GM18519 (cell line): Measurements from ENCODE around the gene ATG9B.
"Not testable (repeated sequence)": the region's sequence is repeated elsewhere in the genome, so short reads cannot be mapped to it uniquely, and the experiment has no call there.

ENCODE experiments used
- ATAC-seq: cut with Tn5 transposase; IDR thresholded peaks from one replicate; pipeline ENCODE4 v1.9.1; 2021; ENCODE audit warnings: mild to moderate bottlenecking, moderate library complexity; ENCODE audit not compliant: unreplicated experiment, low FRiP score

The ATG9B gene

DNA sequence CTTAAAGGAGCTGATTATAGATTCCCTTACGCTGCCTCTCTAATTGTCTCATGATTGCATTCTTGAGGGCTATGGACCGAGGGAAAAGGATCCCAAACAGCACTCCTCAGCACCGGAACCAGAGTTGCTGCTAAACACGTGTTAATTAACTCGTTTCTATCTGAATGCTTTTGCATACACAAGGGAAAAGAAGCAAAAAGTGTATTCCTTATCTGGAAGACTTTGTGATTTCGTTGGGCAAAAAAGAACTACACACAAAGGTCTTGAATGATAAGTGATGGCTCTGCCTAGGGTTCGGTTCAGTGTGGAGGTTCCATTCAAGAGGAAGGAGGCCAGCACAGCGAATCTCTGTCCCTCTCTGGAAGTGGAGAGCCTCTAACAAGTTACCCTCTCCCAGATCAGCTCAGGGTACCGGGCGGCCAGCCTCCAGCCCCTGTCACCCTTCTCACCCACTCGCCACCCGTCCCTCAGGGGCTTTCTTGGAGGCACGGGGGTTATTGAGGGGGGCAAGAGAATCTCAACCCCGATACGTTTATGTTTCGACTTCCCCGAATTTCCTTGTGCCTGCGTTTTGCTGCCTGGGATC lies 34.6 kb upstream of the ATG9B start:
- no peak for ATAC-seq

DNA sequence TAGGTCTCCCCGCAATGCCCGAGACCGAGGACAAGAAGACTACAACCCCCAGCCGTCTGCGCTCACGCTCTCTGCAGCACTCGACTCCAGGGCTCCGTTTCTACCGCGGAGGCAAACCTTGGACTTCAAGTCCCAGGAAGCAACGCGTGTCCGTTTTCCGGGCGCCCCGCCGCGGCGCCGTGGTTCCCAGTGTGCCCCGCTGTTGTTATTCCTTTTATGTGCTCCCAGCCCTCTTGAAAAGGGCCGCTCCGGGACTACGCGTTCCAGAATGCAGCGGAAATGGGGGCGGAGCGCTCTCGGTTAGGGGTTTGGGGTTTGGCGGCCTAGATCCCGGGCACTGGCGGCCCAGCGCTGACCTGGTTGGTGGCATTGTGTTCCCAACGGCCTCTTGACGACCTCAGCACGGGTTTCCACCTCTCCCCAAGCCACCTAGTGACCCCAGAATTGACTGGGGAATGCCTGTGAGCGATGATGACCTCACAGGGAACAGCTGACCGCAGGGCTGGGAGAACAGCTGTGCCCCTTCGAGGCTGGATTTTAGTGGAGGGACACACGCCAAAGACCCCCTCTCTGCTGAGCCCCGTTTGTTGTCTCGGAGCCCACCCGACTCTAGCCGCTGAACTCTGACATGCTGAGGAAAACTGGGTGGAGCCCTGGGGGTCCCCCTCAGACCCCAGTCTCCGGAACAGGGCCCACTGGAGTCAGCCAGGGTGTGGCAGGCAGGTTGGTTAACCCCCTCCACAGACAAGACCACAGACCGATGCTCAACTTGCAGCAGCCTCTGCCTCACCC lies 33.9 kb upstream of the ATG9B start:
- peak; percentile 82 for ATAC-seq

DNA sequence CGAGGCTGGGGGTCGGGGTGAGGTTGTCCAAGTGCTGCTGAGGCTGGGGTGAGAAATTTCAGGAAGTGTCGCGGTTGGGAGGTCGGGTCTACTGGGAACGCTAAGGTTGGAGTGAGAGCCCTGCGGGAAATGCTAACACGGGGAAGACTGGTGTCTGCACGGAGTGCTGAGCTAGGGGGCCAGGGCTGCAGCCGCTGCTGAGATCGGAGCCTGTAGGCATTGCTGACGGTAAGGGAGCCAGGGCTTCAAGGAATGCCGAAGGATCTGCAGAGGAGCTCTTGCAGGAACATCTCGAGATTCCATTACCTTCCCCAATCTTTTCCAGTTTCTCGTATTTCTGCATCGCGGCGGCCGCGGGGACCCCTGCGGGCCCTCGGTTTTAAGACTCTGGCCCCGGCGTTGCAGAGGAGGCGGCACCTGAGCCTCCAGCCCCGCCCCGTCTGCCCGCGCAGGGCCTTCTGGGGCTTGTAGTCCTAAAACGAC lies 33.3 kb upstream of the ATG9B start, which contains the start of gene CDK5:
Gene CDK5 (minus strand): TSS at position 392 of the 483 bp plus-strand sequence. CDS start 49 bp downstream, at position 343.
- ATAC-seq, result no peak

DNA sequence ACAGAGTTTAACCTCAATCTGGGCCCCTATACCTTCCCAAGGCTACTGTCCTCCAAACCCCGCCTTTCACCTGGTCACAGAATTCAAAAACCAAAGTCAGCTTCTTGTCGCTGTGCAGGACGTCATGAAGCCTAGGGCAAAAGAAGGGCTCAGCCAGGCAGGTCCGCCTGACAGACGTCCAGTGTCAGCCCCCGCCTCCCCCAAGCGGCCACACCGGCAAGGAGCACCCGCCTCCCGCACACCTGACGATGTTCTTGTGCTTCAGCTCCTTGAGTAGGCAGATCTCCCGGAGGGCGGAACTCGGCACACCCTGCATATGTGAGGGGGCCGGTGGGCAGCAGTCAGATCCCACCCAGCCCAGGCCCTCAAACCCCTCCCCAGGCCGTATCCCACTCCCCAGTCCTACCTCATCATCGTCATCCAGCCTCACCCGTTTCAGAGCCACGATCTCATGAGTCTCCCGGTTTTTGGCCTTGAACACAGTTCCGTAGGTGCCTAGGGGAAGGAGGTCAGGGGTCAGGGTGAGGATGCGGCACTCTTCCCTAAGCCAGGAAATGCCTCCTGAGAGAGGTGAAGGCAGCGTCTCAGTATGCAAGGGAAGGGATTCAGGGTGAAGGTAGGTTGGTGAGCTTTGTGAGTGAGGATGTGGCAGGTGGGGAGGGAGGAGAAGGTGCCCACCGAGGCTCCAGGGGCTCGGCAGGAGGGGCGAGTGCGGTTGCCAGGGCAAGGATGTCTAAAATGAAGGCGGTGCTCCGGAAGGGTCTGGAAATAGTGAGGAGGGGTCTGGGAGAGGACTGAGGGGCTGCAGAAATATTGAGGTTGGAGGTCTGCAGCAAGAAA lies 32.6 kb upstream of the ATG9B start:
- ATAC-seq, result no peak

DNA sequence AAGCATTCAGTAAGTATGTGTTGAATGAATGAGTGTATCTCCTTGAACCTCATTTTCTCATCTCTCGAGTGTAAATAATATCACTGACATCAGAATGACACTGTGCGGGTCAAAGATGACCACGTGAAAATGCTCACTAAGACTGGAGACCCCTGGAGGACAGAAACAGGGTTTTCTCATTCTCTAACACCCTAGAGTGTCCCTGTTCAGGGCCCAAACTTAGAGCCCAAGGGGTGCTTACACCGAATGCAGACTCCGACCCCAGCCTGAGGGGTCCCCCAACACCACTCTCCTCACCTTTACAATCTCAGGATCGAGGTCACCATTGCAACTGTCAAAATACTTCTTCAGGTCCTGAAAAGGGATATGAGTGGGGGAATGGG lies 32.0 kb upstream of the ATG9B start:
- ATAC-seq, result no peak

DNA sequence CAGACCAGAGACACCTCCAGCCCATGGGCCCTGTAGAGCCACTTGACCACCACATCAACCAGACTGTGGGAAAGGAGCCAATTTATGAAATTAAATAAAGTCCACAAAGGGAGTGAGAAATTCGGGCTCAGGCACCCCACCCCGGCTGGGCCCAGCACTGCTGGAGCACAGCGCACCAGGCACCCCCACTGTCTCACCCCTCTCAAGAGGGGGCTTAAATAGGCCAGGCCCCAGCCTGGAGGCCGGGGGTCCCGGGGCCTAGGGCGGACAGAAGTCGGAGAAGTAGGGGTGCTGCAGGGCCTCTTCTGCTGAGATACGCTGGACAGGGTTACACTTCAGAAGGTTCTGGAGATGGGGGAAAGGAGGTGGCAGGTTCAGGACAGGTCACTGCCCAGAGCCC lies 29.5 kb upstream of the ATG9B start:
- ATAC-seq, result no peak

DNA sequence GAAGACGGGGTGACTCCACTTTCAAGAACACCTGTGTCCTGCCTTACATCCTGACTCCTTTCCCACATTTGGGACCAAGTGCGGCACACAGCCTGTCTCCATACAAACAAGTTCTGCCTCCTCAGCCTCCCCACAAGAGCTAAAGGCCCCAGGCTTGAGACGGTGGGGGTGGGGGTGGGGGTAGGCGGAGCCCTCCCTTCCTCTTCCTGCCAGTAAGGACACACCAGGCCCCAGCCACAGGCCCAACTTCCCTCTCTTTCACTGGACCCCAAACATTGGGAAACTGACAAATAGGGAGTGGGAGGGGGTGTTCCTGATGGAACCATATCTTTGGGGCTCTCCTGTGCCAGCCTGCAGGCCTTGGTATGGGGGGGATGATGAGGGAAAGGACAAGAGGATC lies 28.8 kb upstream of the ATG9B start:
- no peak for ATAC-seq

DNA sequence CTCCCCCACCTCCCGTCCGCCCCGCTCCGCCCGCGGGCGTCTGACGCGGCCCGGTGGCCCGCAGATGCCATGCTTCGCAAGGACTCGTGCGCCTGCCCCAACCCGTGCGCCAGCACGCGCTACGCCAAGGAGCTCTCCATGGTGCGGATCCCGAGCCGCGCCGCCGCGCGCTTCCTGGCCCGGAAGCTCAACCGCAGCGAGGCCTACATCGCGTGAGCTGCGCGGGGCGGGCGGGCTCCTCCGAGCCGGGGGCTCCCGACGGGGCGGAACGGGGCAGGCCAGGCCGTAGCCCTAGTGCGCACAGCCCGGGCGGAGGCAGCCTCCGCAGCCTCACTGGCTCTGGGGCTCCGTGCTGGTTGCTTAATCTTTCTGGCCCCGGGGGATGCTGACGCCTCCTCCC lies 26.8 kb upstream of the ATG9B start:
- ATAC-seq, result no peak

DNA sequence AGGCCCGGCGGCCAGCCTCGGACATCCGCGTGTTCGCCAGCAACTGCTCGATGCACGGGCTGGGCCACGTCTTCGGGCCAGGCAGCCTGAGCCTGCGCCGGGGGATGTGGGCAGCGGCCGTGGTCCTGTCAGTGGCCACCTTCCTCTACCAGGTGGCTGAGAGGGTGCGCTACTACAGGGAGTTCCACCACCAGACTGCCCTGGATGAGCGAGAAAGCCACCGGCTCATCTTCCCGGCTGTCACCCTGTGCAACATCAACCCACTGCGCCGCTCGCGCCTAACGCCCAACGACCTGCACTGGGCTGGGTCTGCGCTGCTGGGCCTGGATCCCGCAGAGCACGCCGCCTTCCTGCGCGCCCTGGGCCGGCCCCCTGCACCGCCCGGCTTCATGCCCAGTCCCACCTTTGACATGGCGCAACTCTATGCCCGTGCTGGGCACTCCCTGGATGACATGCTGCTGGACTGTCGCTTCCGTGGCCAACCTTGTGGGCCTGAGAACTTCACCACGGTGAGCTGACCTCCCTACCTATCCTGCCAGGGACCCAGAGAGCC lies 24.7 kb upstream of the ATG9B start:
- no peak for ATAC-seq

DNA sequence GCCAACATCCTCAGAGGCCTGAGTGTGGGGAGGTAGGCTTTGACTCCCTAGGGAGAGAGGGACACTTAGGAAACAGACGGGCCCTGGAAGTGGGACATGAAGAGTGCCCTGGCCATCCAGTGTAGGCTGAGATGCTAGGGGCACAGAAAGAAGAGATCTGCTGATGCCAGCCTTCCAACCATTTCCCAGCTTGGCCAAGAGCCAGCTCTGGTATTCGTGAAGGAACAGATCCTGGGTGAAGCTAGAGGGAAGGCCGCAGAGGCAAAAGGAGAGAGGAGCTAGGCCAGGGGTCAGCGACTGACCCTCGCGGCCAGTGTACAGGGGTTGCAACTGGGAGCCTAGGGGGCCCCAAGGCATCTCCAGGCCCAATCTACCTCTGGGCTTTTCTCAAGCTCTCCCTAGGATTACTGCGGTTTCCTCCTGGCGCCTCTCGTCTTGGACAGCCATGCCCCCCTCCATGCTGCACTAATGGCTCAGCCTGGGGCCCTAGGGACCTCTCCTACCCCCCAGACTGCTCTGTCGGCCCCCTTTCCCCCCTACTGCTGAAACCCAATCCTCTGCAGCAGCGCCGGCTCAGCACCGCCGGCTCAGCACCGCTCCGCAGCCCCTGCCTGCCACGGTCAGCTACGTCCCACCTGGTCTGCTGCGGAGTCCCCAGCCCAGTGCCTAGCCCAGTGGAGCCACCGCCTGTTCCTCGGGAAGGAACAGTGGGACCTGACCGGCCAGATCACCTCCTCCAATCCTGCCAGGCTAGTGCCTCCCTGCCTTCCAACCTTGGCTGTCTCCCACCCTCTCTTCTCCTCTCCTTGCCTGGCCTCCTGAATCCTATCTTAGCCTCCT lies 23.9 kb upstream of the ATG9B start, which contains the start of gene ASIC3:
Gene ASIC3 (plus strand): TSS at position 556 of the 840 bp plus-strand sequence. CDS start 355 bp downstream, outside the sequence.
- no peak for ATAC-seq

DNA sequence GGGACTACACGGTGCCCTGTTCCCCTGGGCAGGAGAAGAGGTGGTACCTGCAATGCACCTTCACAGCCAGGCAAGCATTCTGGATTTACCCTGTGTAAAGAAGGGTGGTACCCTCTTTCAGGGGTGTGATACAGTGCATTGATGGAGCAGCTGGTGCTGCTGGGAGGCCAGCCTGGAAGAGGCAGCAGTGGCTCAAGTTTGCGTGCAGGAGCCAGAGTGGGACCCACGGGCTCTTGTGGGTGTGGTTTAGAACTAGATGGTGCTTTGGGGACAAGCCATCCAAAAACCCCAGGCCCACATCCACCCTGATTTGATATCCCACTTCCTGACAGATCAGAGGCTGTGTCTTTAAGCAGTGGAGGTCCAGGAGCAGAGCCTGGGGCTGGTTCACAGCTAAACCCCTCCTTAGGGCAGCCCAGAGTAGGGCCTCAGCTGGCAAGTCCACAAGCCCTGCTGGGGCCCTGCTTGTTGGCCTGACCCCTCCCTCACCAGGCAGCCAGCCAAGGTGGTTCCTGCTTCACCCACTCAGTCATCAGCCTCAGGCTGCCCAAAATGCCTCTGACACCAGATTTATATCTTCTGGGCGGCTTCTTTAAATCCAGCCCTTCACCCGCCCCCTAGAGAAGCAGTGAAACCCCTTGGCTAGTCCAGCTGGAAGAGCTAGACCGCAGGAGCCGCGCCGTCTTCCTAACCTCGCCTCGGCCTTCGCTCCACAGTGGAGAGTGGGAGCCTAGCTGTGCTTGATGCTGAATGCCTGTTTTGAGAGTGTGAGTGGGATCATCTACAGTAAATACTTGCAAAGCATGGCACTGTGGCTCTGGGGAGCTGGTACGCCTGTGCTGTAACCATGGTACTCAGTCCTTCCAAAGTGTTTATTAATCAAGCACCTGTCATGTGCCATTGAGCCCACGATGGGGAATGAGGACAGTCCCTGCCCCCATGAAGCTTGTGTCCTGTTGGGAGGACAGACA lies 22.6 kb upstream of the ATG9B start:
- ATAC-seq, result no peak

DNA sequence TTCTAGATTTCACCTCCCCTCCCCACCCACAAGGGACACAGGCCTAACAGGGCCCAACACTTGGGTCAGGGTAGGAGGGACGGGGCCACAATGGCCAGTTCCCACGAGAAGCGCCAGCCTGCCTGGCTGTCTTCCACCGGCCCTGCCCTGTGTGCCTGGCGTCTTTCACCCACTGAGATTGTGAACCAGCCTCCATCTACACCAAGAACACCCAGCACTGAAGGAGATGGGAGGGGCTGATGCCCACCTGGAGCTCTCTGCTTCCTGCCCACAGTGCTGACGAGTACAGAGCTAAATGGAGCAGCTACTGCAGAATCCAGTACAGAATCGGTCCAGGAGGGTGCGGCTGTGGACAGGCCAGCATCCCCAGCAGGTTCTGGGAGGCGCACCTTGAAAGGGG lies 21.7 kb upstream of the ATG9B start:
- no peak for ATAC-seq

DNA sequence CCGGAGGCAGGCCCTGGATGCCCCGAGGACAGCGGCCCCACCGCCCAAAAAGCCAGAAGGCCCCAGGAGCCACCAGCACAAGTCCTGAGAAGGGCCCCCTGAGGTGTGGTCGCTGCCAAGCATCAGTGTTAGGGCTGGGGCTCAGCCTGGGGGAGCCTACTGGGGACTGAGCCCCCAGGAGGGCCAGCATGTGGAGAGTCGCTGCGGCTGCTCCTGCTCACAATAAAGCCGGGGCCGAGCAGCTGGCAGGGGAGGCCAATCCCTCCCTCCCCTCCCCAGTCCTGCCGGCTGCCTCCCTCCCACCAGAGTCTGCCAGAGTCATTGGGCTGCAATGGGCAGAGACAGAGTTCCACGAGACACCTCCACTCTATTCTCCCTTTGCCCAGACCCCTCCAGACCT lies 21.0 kb upstream of the ATG9B start:
- no peak for ATAC-seq

DNA sequence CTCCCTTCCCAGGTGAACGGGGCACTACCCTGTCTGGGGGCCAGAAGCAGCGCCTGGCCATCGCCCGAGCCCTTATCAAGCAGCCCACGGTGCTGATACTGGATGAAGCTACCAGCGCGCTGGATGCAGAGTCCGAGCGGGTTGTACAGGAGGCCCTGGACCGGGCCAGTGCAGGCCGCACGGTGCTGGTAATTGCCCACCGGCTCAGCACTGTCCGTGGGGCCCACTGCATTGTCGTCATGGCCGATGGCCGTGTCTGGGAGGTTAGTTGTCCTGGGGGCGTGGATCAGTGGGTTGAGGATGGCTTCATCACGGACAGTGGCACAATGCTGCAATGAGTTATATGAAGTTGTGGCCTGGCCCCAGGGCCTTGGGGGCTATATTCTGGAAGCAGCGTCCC lies 19.7 kb upstream of the ATG9B start:
- ATAC-seq, result no peak

DNA sequence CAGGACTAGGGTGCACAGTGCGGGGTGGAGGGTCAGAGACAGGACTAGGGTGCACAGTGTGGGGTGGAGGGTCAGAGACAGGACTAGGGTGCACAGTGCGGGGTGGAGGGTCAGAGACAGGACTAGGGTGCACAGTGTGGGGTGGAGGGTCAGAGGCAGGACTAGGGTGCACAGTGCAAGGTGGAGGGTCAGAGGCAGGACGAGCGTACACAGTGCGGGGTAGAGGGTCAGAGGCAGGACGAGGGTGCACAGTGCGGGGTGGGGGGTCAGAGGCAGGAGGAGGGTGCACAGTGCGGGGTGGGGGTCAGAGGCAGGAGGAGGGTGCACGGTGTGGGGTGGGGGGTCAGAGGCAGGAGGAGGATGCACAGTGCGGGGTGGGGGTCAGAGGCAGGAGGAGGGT lies 19.2 kb upstream of the ATG9B start:
- ATAC-seq, result not testable (repeated sequence)

DNA sequence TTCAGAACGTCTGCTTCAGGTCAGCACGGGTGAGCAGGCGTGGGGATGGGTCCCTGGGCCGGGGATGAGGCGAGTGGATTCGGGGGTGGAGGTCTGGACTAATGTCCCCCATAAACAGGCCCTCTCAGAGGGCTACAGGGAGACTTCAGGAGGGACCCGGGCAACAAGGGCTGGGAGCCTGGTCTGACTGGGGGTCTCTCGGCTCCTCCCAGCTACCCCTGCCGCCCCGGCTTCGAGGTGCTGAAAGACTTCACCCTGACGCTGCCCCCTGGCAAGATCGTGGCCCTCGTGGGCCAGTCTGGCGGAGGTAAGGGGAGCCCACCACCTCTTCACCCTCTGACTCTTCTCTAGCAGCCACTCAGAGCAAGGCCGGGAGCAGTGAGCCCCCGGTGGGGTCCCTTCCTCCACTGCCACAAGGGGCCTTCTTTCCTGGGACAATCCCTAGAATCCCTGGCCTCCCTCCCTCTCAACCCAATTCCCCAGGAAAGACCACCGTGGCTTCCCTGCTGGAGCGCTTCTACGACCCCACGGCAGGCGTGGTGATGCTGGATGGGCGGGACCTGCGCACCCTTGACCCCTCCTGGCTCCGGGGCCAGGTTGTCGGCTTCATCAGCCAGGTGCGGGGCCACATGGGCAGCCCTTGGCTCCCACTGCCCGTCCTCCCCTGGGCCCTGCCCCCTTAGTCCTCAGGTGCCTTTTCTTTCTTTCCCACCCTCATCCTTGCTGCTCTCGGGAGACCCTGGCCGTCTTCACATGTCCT lies 16.5 kb upstream of the ATG9B start:
- ATAC-seq, result no peak

DNA sequence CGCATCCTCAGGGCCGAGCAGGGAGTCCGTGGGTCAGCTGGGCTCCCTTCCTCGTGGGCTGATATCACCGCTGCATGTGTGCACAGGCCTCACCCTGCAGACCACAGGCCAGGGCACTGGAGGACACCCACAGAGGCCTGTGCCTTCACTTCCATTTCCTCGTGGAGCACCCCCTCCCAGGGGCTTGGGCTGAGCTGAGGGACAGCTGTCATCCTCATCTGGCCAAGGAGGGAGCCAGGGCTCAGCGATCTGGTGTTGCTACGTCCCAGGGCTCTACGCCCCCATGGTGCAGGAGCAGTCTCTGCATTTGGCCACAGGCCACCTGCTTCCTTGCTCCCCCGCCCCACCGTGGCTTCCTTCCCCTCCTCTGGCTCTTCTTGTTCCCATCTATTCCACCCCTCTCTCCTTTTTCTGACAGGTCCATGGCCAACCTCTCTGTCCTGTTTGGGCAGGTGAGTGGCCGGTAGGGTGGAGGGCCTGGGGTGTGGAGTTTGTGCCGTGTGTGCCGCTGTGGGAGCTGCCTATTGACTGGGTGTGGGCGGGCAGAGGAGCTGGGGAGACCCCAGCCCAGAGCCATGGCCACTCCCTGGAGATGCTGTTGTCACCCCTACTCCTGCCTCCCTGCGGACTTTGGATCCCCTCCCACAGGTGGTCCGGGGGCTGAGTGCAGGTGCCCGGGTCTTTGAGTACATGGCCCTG lies 15.7 kb upstream of the ATG9B start:
- no peak for ATAC-seq
